Measurements from ENCODE around the gene DNM3.
"Not testable (repeated sequence)": the region's sequence is repeated elsewhere in the genome, so short reads cannot be mapped to it uniquely, and the experiment has no call there.

The DNM3 gene

DNA sequence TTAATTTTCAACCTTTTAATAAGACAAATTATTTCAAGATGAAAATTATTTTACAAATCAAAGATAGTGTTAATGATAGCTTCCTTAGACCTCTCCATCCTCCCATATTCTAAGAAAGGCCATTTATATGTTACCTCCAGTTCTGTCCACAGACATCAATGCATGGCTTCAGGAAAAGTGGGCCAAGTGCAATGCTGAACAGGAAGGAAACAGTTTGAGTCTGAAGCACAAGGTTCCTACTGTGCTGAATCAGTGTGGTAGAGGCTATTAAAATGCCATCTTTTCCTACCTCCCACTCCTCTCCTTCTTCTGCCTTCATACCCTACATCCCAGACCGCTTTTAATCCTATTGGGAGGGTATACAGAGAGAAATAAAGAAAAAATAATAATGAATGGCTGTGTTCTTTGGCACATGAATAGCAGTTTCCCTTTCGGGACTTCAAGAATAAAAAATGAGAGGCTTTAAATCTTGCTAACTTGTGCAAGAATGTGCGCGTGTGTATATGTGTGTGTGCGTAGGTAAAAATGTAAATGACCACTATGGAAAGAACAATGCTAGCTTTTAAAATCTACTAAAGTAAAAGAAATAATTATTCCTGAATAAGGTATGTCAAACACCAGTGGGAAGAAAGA lies 516.6 kb downstream of the DNM3 start:
- Histone ChIP-seq H3K27me3 (ENCODE audit: insufficient read depth, low read length) (no peaks in the 10 kb centered on the region), H3K9me3 (ENCODE audit: low read length) (no peaks in the 10 kb centered on the region), H3K4me3 (ENCODE audit: low read length) (no peak overlapping the region), H2AFZ (ENCODE audit: low read depth, low read length) (no peak overlapping the region), H3K36me3 (ENCODE audit: insufficient read depth, low read length) (no peaks in the 10 kb centered on the region), H3K4me1 (ENCODE audit: insufficient read depth, low read length) (peaks cover 28% of the 10 kb centered on the region)

DNA sequence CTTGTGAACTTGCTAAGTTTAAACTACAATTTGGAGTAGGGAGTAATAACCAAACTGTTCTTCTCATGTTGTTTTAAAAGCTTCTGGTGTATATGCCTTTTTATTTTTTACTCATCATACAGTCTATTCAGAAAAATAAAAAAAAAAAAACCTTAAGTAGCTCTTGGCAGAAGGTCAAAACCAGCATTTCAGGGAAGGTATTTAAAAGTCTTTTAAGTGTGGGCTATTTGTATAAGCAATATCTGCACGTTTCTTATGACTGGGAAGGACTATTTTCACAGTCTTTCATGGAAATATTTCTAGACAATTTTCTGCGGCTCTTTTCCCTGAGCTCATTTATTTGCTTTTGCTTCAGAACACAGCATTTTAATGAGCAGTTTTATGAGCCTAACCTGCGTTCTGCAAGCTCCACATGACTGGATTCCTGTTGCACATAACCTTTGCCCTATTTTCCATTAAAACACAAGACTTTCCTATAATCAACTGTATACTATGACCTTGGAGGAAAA lies 518.2 kb downstream of the DNM3 start:
- no peaks in the 10 kb centered on the region for H3K9me3 ChIP-seq (ENCODE audit: low read length)
- no peaks in the 10 kb centered on the region for H3K27me3 ChIP-seq (ENCODE audit: insufficient read depth, low read length)
- peaks cover 28% of the 10 kb centered on the region for H3K4me1 ChIP-seq (ENCODE audit: insufficient read depth, low read length)
- H2AFZ ChIP-seq (ENCODE audit: low read depth, low read length) = no peak overlapping the region
- no peaks in the 10 kb centered on the region for H3K36me3 ChIP-seq (ENCODE audit: insufficient read depth, low read length)
- no peak overlapping the region for H3K4me3 ChIP-seq (ENCODE audit: low read length)

DNA sequence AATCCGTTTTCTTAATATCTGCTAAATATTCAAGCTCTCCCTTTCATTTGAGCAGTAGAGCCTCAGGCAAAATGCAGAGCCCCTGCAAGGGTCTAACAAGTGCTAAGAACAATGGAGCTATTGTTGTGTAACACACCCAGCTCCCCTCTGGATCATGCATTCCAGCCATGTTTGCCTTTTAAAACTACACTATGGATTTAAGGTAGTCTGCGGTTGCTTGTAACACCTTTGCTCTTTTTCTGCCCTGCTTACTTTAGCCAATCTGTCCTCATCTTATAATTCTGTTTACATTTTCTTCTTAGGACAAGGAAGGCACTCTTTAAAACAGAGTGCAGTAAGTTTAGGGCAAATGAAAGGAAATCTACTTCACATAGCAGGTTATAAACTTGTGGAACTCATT lies 519.2 kb downstream of the DNM3 start:
- H3K9me3 ChIP-seq (ENCODE audit: low read length) = no peaks in the 10 kb centered on the region
- H3K36me3 ChIP-seq (ENCODE audit: insufficient read depth, low read length) = no peaks in the 10 kb centered on the region
- no peak overlapping the region for H3K4me3 ChIP-seq (ENCODE audit: low read length)
- no peaks in the 10 kb centered on the region for H3K27me3 ChIP-seq (ENCODE audit: insufficient read depth, low read length)
- no peak overlapping the region for H2AFZ ChIP-seq (ENCODE audit: low read depth, low read length)
- H3K4me1 ChIP-seq (ENCODE audit: insufficient read depth, low read length) = peaks cover 28% of the 10 kb centered on the region

DNA sequence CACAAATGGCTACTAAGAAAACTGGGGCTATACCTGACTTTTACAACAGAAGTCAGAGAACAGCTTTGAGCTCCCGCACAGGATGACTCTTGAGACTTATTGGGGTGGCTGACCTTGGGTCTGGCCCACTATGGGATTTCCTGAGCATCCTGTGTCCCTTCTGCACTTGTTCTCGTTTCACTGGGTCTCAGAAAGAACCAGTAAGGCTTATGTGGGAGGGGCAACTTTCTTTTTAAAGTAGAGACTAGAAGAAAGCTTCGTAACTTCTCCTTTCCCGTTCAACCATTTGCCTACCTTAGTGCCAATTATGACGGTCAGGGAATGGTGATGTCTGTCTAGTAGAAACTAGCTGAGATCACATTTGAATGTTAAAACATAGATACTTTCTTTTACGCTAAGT lies 519.7 kb downstream of the DNM3 start:
- no peak overlapping the region for H2AFZ ChIP-seq (ENCODE audit: low read depth, low read length)
- H3K4me3 ChIP-seq (ENCODE audit: low read length) = no peak overlapping the region
- H3K36me3 ChIP-seq (ENCODE audit: insufficient read depth, low read length) = no peaks in the 10 kb centered on the region
- H3K9me3 ChIP-seq (ENCODE audit: low read length) = no peaks in the 10 kb centered on the region
- H3K27me3 ChIP-seq (ENCODE audit: insufficient read depth, low read length) = no peaks in the 10 kb centered on the region
- H3K4me1 ChIP-seq (ENCODE audit: insufficient read depth, low read length) = peaks cover 28% of the 10 kb centered on the region

DNA sequence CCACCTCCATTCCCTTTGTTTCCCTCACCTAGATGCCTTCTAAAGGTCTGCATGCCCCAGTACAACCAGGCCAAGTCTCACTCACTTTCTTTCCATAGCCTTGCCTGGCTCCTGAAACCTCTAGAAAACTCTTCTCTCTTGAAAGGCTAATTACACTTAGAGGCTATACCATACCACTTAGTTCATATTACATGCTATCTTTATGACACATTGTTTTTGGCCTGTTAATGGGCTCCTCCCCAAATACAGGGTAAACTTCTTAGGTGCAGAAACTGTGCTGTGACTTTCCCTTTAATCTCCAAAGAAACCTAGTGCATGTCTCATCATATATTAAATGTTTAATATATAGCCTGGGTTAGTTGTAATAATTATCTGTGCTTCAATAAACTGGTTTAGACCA lies 522.6 kb downstream of the DNM3 start:
- no peaks in the 10 kb centered on the region for H3K27me3 ChIP-seq (ENCODE audit: insufficient read depth, low read length)
- H3K36me3 ChIP-seq (ENCODE audit: insufficient read depth, low read length) = no peaks in the 10 kb centered on the region
- H3K9me3 ChIP-seq (ENCODE audit: low read length) = no peaks in the 10 kb centered on the region
- no peak overlapping the region for H2AFZ ChIP-seq (ENCODE audit: low read depth, low read length)
- H3K4me1 ChIP-seq (ENCODE audit: insufficient read depth, low read length) = peaks cover 18% of the 10 kb centered on the region
- H3K4me3 ChIP-seq (ENCODE audit: low read length) = no peak overlapping the region

DNA sequence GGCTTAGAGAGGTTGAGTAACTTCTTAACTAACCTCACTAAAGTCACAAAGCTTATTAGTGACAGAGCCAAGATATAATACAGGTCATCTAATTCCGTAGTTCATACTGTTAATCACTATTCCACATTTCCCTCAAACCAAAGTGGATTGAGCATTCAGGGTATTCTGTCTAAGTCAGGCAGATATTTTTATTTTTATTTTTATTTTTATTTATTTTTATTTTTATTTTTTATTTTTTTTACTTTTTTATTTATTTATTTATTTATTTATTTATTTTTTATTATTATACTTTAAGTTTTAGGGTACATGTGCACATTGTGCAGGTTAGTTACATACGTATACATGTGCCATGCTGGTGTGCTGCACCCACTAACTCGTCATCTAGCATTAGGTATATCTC lies 530.3 kb downstream of the DNM3 start:
- not testable (repeated sequence) for H3K4me3 ChIP-seq (ENCODE audit: low read length); H2AFZ ChIP-seq (ENCODE audit: low read depth, low read length); H3K4me1 ChIP-seq (ENCODE audit: insufficient read depth, low read length); H3K36me3 ChIP-seq (ENCODE audit: insufficient read depth, low read length); H3K9me3 ChIP-seq (ENCODE audit: low read length); H3K27me3 ChIP-seq (ENCODE audit: insufficient read depth, low read length)

DNA sequence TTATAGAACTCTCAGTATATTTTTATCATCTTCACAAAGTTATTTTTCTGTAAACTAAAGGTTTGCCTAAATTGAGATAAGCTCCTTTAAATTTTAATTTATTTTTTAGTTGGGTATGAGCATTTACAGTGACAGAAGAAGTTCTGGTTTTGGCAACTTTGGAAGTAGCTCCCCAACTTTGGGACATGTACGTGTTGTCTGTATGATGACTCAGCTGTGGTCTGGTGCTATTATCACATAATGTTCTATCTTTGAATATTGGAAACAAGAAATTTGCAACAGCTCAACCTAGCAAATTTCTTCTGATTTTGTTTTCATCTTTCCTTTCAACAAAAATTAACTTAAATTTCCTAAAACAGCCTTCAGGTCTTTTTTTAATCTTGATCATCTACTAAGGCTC lies 532.6 kb downstream of the DNM3 start:
- Histone ChIP-seq H3K4me1 (ENCODE audit: insufficient read depth, low read length) (no peaks in the 10 kb centered on the region), H3K27me3 (ENCODE audit: insufficient read depth, low read length) (no peaks in the 10 kb centered on the region), H3K4me3 (ENCODE audit: low read length) (no peak overlapping the region), H3K9me3 (ENCODE audit: low read length) (no peaks in the 10 kb centered on the region), H2AFZ (ENCODE audit: low read depth, low read length) (no peak overlapping the region), H3K36me3 (ENCODE audit: insufficient read depth, low read length) (no peaks in the 10 kb centered on the region)

DNA sequence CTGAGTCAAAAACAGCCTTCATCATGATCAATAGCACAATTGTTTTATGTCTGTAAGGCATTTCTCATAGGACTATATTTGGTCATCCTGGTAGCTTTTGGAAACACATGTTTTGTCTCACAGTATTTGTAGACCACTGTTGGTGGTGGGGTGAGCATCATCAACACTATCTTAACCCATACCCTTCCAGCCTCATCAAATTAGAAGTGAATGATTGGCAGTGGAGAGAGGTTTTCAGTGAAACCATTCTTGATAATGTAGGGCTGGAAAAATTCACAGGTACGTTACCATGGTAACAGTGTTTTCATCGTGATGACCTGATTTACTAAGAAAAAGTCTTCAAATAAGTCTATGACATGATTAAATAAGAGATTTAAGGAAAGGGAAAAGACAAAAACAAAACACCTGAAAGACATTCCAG lies 533.9 kb downstream of the DNM3 start:
- no peaks in the 10 kb centered on the region for H3K27me3 ChIP-seq (ENCODE audit: insufficient read depth, low read length)

DNA sequence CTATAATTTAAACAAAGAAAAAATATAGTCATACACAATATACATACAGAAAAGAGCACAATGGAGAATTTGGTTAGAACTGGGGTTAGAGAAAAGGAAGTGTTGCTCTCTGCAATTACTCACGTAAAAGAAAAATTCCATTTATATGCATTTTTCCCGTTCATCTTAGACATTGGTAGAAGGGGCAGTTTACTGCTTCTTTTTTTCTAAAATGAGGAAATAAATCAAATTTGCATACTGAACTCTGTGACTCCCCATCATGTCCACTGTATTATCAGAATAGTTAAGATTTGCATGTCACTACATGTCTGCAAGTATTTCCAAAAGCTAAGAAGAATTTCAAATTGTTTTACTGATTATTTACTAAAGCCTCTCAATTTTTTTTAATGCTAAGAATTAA lies 535.1 kb downstream of the DNM3 start:
- H3K27me3 ChIP-seq (ENCODE audit: insufficient read depth, low read length) = no peaks in the 10 kb centered on the region
- H2AFZ ChIP-seq (ENCODE audit: low read depth, low read length) = no peak overlapping the region
- H3K4me1 ChIP-seq (ENCODE audit: insufficient read depth, low read length) = no peaks in the 10 kb centered on the region
- H3K36me3 ChIP-seq (ENCODE audit: insufficient read depth, low read length) = no peaks in the 10 kb centered on the region
- no peak overlapping the region for H3K4me3 ChIP-seq (ENCODE audit: low read length)
- no peaks in the 10 kb centered on the region for H3K9me3 ChIP-seq (ENCODE audit: low read length)

More for the DNA sequence above, 533.9 kb downstream of the DNM3 start:
- no peaks in the 10 kb centered on the region for H3K36me3 ChIP-seq (ENCODE audit: insufficient read depth, low read length)
- no peaks in the 10 kb centered on the region for H3K9me3 ChIP-seq (ENCODE audit: low read length)
- no peaks in the 10 kb centered on the region for H3K4me1 ChIP-seq (ENCODE audit: insufficient read depth, low read length)
- no peak overlapping the region for H2AFZ ChIP-seq (ENCODE audit: low read depth, low read length)
- H3K4me3 ChIP-seq (ENCODE audit: low read length) = no peak overlapping the region

DNA sequence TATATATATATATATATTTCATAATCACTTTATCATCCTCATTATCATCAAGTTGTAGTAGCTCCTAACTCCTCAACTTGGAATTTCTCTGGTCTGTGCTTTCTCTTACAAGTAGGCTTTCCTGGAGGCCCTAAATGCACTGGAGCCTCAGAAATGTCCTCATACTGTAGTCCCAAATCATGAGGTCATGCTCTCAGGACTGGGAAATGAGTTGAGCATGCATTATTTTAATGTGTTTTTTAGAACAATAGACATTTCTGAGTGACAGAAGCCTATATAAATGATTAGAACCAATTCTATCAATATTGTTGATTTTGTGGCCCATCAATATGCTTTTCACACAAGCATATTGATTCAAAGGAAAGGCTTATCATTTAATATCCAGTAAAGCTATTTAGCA lies 536.3 kb downstream of the DNM3 start:
- no peaks in the 10 kb centered on the region for H3K36me3 ChIP-seq (ENCODE audit: insufficient read depth, low read length)
- no peak overlapping the region for H2AFZ ChIP-seq (ENCODE audit: low read depth, low read length)
- no peak overlapping the region for H3K4me3 ChIP-seq (ENCODE audit: low read length)
- H3K27me3 ChIP-seq (ENCODE audit: insufficient read depth, low read length) = no peaks in the 10 kb centered on the region
- H3K4me1 ChIP-seq (ENCODE audit: insufficient read depth, low read length) = no peaks in the 10 kb centered on the region
- no peaks in the 10 kb centered on the region for H3K9me3 ChIP-seq (ENCODE audit: low read length)

DNA sequence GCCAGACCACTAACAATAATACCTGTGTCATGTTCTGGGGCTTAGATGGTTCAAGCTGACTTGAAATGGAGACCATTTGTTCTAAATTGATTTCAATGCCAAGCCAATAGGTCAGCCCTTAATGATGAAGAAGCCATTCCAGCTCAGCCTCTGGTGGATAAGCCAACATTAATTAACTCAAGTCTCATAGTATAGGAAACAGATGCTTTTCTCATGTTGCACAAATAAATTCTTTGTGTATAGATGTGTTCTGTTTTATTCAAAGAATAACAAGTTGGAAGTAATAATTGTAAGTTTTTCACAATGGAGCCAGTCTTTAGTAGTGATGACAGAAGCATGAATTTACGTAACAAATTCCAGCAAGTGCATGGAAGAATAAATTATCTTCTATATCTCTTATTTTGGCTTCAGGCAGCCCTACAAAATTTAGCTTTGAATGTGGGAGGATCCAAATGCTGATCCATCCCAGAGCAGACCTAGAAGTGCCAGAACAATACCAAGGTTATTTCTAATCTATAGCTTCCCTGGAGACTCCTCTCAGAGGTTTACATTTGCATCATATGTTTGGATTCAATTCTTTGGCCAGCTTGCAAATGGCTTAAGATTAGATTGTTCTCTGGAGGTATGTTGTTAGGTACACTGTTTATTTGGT lies 536.9 kb downstream of the DNM3 start:
- Histone ChIP-seq H2AFZ (ENCODE audit: low read depth, low read length) (no peak overlapping the region), H3K27me3 (ENCODE audit: insufficient read depth, low read length) (no peaks in the 10 kb centered on the region), H3K4me1 (ENCODE audit: insufficient read depth, low read length) (peaks cover 3% of the 10 kb centered on the region), H3K9me3 (ENCODE audit: low read length) (no peaks in the 10 kb centered on the region), H3K36me3 (ENCODE audit: insufficient read depth, low read length) (no peaks in the 10 kb centered on the region), H3K4me3 (ENCODE audit: low read length) (no peak overlapping the region)

DNA sequence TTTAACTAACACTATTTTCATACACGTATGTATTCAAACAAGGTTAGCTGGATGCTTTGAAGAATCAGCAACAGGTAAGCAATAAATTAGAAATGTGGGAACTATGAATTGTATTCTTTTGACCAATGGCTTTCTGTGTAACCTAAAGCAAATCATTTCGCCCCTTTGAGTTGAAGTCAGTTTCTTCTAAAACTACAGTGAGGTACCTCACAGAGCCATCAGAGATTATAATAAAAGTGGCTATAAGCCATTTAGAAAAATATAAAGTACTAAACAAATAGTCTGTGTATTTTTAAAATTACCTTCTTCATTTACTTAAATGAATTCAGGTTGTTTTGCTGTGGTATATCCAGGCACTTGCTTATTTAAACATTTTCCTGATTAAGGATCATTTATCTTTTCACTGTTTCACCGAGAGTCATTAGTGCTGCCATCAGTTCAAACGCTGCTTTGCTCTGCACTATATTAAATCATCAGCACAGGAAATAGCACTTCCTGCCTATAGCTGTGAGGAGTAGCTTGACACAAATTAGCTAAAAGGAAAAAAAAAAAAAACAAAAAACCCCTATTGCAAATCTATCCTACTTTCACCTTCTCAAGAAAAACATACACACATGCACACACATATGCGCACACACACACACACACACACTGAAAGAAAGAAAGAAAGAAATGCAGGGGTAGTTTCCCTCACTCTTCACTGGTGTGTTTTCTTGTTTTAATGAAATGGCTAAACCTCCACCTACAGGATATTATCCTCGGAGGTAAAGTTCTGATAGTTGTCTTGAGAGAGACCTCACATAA lies 539.3 kb downstream of the DNM3 start:
- no peaks in the 10 kb centered on the region for H3K36me3 ChIP-seq (ENCODE audit: insufficient read depth, low read length)

DNA sequence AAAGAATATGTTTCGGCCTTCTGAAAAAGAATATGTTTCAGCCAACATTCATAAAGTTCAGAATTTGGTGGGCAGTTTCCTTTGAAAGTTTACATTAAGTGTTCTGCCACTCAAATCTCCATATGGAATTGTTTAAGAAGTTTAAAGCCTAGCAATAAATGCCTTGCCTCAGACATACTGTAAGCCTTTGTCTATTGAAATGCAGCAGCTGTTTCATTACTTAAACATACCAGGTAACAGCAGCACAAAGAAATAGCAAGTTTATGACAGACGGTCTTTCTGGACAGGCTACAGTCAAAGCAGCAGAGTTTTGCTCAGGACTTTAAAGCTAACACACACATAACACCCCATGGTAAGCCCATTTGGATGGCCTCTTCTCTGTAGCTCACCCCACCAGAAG lies 540.6 kb downstream of the DNM3 start:
- no peak overlapping the region for H2AFZ ChIP-seq (ENCODE audit: low read depth, low read length)
- H3K9me3 ChIP-seq (ENCODE audit: low read length) = no peaks in the 10 kb centered on the region
- no peaks in the 10 kb centered on the region for H3K27me3 ChIP-seq (ENCODE audit: insufficient read depth, low read length)
- no peak overlapping the region for H3K4me3 ChIP-seq (ENCODE audit: low read length)
- H3K4me1 ChIP-seq (ENCODE audit: insufficient read depth, low read length) = peaks cover 13% of the 10 kb centered on the region
- H3K36me3 ChIP-seq (ENCODE audit: insufficient read depth, low read length) = no peaks in the 10 kb centered on the region

More for the DNA sequence above, 539.3 kb downstream of the DNM3 start:
- peaks cover 13% of the 10 kb centered on the region for H3K4me1 ChIP-seq (ENCODE audit: insufficient read depth, low read length)
- no peaks in the 10 kb centered on the region for H3K27me3 ChIP-seq (ENCODE audit: insufficient read depth, low read length)
- H3K9me3 ChIP-seq (ENCODE audit: low read length) = no peaks in the 10 kb centered on the region
- no peak overlapping the region for H3K4me3 ChIP-seq (ENCODE audit: low read length)
- H2AFZ ChIP-seq (ENCODE audit: low read depth, low read length) = no peak overlapping the region
